ENCODE results near the gene CHCHD1. TPM values are rescaled to one million over a fixed set of nuclear protein-coding genes. Genes with fewer than 3 reads are reported as not detected.
"Not testable (repeated sequence)": the region's sequence is repeated elsewhere in the genome, so short reads cannot be mapped to it uniquely, and the experiment has no call there.

Gene CHCHD1
- 10 to 100 TPM; 49.6 to 64.2 (median 50.3) TPM for polyA plus RNA-seq (ENCODE audit: insufficient read length in 4 of 4)

DNA sequence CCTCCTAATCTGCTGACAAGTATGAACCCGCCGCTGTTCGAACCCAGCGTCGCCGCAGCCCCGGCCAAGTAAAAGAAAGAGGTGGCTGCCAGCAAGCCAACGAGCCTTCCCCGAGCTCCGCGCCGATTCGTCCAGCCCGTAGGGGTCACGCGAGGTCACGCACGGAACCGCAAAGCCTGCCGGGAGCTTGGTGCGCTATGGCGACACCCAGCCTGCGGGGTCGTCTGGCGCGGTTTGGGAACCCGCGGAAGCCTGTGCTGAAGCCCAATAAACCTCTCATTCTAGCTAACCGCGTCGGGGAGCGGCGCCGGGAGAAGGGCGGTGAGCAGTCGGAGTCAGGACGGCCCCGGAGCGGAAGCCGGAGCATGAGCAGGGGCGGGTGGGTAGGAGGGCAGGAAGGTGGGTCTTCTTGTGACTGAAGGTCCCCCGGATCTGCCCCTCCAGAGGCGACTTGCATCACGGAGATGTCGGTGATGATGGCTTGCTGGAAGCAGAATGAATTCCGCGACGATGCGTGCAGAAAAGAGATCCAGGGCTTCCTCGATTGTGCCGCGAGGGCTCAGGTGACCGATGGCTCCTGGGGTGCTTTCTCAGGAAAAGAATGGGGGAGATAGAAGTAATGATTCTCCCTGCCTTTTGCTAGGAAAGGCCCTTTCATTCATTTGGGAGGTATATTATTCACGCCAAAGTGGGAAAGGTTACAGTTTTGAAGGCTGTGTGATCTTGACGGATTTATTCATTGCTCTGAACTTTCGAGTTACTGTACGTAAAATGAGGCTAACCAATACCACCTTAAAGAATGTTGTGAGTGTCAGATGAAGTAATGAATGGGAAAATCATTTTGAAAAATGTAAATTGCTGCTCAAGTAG, at the start of gene CHCHD1:
CHCHD1 (plus strand) TSS at position 170 of the 870 bp plus-strand sequence; CDS start at position 198, 28 bp downstream.
- peak; percentile 80 to 89 (median 86) for DNase-seq (ENCODE audit: low read depth in 4 of 4, low spot score in 2 of 4)

DNA sequence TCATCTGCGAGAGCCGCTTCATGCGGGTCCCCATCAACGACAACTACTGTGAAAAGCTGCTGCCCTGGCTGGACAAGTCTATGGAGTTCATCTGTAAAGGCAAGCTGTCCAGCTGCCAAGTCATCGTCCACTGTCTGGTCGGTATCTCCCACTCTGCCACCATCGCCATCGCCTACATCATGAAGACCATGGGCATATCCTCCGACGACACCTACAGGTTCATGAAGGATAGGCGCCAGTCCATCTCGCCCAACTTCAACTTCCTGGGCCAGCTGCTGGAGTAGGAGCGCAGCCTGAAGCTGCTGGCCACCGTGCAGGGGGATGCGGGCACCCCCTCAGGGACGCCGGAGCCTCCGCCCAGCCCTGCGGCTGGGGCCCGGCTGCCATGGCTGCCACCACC, 49.4 kb upstream of the CHCHD1 start:
- DNase-seq (ENCODE audit: low read depth in 4 of 4, low spot score in 2 of 4): no peak

DNA sequence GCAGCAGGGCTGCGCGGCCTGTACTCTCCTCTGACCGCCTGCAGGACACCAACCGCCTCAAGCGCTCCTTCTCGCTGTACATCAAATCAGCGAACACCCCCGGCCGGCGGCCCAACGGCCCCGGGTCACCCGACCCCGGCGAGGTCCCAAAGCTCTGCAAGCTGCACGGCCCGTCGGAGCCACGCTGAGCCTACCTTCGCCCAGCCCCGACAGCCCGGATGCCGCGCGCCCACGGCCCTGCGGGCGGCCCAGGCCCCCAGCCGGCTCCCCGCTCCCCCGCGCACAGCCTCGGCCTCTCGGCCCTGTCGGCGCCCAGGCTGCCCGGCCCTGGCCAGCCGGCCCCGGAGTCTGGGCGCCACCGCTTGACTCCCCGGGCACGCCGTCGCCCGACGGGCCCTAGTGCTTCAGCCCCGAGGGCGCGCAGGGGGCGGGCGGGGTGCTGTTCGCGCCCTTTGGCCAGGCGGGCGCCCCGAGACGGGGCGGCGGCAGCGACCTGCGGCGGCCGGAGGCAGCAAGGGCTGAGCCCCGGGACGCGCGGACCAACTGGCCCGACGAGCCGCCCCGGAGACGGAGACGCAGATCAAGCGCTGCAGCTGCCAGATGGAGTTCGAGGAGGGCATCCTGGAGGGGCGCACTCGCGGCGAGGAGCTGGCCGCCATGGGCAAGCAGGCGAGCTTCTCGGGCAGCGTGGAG, 48.8 kb upstream of the CHCHD1 start:
- no peak for DNase-seq (ENCODE audit: low read depth in 4 of 4, low spot score in 2 of 4)

DNA sequence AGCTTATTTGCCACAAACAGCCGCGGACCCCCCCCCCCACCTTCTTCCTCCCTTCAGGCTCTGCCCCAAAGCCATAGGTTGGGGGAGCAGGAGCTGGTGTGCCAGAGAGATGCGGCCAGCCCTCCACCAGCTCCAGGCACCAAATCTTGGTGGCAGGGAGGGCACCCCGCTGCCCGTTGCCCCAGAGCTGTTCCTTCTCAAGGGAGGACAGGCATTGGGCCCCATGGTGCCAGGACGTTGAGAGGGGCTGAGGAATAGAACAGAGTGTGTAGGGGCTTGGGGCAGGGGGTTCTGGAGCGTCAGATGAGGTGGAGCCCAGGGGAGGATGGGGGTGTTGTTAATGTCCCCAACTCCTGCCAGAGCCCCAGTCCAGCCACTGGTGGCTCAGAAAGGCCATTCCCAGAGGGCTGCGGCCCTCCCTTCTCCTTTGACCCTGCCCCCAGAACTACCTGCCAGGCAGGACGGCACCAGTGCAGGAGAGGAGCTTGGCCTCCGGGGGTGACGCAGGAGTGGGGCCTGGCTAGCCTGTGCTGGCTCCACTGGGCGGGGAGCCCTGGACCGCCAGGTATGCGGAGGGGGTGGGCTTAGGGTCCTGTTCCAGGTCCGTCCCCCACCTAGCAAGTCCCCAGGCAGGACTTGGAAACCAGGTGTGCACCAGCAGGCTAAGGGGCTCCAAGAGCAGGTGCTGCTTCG, 47.7 kb upstream of the CHCHD1 start:
- no peak for DNase-seq (ENCODE audit: low read depth in 4 of 4, low spot score in 2 of 4)

DNA sequence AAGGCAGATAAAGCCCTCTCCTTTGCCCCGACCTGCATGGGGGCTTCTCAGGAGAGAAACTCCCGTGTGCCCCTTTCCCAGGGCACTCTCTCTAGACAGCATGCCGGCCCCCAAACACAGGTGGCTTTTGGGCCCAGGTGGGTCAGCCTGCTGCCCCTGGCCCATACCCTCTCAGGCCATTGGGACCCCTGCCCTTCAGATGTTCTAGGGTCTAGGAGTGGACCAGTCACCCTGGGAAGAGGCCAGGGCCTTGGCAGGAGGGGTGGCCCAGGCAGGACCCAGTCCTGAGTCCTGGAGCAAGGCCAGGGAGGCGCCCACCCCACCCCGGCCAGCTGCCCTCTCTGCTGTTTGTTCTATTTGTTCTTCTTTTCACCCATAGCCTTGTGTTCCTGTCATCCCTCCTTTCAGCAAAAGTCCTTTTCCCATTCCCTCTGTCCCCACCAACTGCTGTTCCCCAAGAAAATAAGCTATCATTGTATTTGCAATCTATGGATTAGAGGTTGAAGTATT, 47.0 kb upstream of the CHCHD1 start:
- DNase-seq (ENCODE audit: low read depth in 4 of 4, low spot score in 2 of 4): no peak

DNA sequence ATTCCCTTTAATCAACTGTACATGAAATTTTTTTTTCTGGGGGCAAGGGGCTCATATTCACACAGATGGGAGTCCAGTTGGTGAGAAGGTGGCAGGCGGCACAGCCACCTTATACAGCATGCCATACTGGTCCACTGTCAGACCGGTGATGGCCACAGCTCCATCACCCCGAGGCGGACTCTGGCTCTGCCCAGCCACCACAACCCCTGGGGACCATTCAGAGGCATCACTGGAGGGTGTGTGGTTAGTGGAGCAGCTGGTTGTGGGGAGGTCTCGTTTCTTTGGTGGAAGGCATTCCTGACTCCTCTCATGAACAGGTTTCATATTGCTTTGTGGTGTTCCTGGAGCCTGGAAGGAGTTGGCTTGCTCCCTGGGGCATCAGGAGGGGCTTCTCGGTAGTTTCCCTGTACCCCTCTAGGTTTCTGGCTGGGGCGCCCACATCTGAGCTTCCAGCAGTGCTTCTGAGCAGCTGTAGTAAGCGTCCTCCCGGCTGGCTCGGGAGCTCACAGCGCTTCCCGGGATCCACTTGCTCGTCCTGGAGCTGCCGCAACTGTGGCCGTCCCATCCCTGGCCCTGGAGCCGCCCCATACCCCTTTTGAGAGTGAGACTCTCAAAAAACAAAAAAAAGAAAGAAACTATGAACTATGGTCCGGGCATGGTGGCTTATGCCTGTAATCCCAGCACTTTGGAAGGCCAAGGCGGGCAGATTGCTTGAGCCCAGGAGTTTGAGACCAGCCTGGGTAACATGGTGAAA, 41.2 kb upstream of the CHCHD1 start:
- DNase-seq (ENCODE audit: low read depth in 4 of 4, low spot score in 2 of 4): not testable (repeated sequence)

DNA sequence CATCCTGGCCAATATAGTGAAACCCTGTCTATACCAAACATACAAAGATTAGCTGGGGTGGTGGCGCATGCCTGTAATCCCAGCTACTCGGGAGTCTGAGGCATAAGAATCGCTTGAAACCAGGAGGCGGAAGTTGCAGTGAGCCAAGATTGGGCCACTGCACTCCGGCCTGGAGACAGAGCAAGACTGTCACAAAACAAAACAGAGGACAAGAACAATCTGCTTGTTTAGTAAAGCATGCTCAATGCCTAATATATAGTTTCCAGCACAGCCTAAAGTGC, 39.5 kb upstream of the CHCHD1 start:
- DNase-seq (ENCODE audit: low read depth in 4 of 4, low spot score in 2 of 4): no peak

DNA sequence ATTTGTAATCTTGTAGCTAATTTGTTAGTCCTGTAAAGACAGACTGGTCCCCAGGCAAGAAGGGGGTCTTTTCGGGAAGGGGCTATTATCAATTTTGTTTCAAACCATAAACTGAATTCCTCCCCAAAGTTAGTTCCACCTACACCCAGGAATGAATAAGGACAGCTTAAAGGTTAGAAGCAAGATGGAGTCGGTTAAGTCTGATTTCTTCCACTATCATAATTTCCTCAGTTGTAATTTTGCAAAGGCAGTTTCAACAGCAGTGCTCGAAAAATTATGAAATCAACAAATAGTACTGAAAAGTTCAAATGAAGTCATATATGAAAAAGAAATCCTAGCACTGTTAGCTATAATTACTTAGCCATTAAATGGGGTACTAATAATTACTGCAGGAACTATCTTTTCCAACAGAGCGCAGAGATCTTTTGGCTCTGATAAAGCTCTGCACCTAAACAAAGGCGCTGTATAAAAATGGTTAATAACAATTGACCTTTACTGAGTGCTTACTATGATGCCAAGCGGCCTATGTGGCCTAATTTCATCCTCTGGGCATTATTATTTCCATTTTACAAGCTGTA, 38.4 kb upstream of the CHCHD1 start:
- DNase-seq (ENCODE audit: low read depth in 4 of 4, low spot score in 2 of 4): no peak

DNA sequence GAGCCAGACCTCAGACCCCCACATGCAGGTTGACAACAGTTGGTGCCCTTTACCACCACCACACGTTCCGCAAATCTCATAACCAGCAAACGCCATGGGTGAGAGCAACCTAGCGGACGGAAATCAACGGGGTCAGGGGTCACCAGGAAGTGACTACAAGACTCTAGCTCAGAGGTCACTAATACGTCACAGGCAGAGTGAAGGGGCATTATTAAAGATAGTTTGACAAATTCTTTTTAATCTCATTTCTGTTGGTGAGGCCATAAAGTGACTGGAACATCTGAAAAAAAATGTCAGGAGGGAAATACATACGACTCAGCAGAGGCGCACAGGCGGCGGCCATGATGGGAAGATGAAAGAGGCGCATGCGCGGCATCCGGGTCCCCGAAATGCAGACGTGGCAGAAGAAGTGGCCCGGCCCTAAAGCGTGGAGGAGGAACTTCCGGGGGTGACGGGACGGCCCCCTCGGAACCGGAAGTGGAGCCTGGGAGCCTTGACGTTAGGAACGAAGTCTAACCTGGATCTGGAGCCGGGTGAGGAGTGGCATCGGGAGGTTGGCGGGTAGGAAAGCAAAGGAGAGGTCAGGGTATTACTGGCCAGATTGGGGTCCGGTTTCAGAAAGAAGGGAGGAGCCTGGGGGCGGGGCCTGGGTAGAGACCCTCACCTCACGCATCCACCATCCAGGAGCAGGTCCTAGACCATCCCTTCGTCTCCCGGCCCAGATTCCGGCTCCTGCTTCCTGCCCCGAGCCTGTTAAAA, 37.8 kb upstream of the CHCHD1 start, which contains the start of gene SEC24C:
SEC24C (plus strand) TSS at position 468 of the 759 bp plus-strand sequence. CDS start 2,461 bp downstream, outside the sequence.
- peak; percentile 95 to 97 (median 96) for DNase-seq (ENCODE audit: low read depth in 4 of 4, low spot score in 2 of 4)

DNA sequence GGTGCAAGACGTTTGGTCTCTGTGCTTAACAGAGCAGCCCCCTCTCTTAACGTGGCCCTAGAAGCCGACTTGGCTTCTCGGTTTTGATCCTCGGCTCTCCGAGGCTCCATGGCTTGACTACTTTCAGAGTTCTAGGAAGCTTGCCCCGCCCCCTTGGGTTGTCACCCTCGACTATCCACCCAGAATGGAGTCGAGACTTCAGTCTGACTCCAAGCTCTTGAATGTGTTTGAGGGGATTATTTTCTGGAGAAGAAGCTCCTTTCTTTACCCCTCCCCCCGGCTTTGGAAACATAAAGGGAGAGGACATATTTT, 37.2 kb upstream of the CHCHD1 start:
- no peak for DNase-seq (ENCODE audit: low read depth in 4 of 4, low spot score in 2 of 4)

DNA sequence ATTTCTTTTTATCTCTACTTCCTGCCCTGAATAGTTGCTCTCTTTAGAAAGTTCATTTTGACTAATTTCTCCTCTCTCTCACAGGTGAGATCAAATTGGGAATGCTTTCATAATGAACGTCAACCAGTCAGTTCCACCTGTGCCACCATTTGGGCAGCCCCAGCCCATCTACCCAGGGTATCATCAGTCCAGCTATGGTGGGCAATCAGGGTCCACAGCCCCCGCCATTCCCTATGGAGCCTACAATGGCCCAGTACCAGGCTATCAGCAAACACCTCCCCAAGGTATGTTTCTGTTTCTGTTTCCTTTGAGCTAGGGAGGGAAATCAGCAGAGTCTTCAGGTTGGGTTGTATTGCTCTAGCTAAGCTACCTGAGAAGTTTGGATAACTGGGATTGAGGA, 35.1 kb upstream of the CHCHD1 start:
- DNase-seq (ENCODE audit: low read depth in 4 of 4, low spot score in 2 of 4): no peak

DNA sequence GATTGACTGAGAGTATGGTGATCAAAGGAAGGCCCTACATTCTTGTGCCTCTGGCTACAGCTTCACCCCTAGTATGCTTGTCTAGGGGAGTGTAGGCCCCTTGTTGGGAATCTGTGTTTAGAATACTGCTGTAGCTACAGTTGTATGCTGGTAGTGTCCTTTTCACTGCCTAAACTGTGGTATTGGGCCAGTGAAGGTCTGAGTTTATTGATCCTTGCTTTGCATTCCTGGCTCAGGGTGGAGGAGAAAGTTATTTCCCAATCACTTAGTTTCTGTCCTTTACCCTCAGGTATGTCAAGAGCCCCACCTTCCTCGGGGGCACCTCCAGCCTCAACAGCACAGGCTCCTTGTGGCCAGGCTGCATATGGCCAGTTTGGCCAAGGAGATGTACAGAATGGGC, 31.0 kb upstream of the CHCHD1 start:
- no peak for DNase-seq (ENCODE audit: low read depth in 4 of 4, low spot score in 2 of 4)

DNA sequence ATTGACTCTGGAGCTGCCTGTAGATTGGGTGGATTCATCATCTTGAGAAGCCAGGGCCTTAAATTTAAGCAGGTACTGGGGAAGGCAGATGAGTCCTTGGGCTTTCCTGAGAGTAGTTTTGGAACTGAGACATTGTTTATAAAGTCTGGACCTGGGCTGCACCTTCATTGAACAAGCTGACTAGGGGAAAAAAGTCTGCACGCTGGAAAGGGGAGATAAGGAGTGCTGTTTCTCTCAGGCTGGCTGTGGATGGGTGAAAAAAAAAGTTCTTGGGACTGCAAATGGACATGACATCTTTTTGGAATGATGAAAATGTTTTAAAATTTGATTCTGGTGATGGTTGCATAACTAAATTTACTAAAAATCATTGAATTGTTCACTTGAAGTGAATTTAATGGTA, 25.7 kb upstream of the CHCHD1 start:
- DNase-seq (ENCODE audit: low read depth in 4 of 4, low spot score in 2 of 4): no peak

DNA sequence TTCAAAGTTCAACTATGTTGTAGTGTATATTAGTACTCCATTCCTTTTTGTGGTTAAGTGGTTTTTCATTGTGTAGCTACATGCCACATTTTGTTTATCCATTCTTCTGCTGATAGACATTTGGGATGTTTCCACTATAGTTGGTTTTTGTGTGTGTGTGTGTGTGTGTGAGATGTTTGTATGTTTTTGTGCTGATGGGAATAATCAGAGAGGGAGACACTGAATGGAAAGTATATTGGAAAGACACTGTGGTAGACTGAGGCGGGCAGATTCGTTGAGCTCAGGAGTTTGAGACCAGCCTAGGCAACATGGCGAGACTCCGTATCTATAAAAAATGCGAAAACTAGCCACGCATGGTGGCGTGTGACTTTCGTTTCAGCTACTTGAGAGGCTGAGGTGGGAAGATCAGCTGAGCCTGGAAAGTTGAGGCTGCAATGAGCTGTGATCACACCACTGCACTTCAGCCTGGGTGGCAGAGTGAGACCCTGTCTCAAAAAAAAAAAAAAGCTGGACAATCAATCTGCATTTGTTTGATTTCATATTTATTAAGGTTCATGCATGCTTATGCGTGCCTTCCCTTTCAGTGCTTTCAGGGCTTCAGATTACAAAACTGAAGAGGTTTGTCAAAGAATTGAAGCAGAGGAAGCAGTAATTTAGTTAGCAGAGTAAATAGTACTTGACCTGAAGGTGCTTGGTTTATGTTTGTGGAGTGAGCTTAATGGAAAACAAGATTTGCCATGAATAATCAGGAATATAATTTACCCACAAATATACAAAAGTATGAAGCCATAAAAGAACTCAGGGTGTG, 22.9 kb upstream of the CHCHD1 start:
- DNase-seq (ENCODE audit: low read depth in 4 of 4, low spot score in 2 of 4): no peak

DNA sequence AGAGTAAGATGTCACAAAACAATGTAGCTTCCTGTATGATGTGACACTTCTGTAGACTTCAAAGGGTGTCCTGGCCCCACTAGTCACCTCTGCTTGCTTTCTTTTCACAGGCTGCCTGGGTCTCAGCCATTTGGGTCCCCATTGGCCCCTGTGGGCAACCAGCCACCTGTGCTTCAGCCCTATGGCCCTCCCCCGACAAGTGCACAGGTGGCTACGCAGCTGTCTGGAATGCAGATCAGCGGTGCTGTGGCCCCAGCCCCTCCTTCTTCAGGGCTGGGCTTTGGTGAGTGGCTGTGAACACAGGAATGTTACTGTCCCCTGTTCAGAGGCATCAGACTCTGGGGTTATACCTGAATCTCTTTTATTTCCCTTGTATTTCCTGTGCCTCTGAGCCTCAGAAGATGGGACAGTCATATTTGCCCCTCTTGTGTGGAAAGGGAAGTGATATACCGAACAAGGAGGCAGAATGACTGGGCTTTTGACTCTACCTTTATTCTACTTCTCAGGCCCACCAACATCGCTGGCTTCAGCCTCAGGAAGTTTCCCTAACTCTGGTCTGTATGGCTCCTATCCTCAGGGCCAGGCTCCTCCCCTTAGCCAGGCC, 22.2 kb upstream of the CHCHD1 start:
- no peak for DNase-seq (ENCODE audit: low read depth in 4 of 4, low spot score in 2 of 4)

DNA sequence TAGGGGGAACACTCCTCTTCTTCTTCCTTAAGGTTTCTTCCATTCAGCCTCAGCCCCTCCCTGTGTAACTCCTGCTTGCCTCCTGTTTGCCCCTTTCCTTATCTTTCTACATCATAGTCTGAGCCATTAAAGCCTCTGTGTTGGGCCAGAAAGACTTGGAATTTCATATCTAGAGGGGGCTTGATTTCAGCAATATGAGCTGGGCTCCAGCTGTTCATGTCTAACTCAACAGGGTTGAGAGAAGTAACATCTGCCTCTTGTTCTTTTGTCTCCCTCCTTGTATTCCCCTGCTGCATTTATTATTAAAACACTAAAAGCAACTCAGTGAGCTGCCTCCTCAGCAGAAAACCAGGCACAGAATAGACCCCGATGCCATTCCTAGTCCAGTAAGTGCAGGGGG, 20.1 kb upstream of the CHCHD1 start:
- DNase-seq (ENCODE audit: low read depth in 4 of 4, low spot score in 2 of 4): no peak

DNA sequence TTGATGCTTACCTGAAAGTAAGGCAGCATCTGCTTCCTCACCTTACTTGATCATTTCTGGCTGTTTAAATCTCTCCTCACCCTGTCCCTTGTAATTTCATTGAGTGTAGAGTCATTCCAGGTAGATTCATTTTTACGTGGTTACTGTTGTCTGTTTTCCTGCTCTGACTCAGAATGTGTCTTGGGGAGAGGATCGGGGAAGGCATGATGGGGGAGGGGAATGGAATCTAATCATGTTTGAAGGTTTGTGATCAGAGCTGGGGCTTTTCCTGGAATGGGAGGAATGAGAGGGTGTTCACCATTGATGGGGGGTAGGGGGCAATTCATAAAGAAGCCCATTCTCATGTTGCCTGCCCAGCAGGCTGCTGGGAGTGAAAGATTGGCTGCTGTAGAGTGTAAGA, 18.9 kb upstream of the CHCHD1 start:
- no peak for DNase-seq (ENCODE audit: low read depth in 4 of 4, low spot score in 2 of 4)

DNA sequence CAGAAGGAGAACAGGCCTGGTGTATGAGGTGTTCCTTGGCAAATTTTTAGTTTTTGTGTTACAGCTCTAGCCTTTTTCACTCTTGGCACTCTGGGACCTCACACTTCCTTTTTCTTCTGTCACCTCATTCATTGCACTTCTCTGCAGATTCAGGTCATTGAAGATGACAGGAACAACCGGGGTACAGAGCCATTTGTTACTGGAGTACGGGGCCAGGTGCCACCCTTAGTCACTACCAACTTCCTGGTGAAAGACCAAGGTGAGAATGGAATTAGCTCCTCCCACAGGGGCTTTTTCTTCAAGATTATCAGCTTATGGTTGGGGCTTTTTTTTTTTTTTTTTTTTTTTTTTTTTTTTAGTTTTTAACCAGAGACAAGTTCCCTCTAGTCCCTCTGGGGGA, 18.5 kb upstream of the CHCHD1 start:
- DNase-seq (ENCODE audit: low read depth in 4 of 4, low spot score in 2 of 4): no peak

All from left renal cortex interstitium (tissue), 4 donors.